GM12878 (cell line): ENCODE data around the gene POLR1D.

Experiments
- CREM ChIP-seq: IDR thresholded peaks from 2 replicates; pipeline ENCODE4 v1.6.1; 2014; ENCODE audit warnings: antibody characterized with exemption, low read depth
- CTCF ChIP-seq, 3 experiments: IDR thresholded peaks in 2 of 3; conservative IDR thresholded peaks in 1 of 3; 2 replicates each; pipeline ENCODE4 v1.5.1; 2011; ENCODE audit warnings: low read depth in 3 of 3, low read length in 3 of 3, mild to moderate bottlenecking in 3 of 3, control low read depth in 2 of 3, moderate library complexity in 2 of 3, inconsistent platforms in 1 of 3, mixed read lengths in 1 of 3; ENCODE audit not compliant: control insufficient read depth in 2 of 3, insufficient read depth in 1 of 3; ENCODE audit errors: extremely low read depth in 1 of 3
- EGR1 ChIP-seq, 2 experiments: IDR thresholded peaks; 1 replicate in 1 of 2; 2 replicates in 1 of 2; pipeline ENCODE4 v1.6.1; 2011 to 2012; ENCODE audit warnings: low read depth in 2 of 2, low read length in 2 of 2, borderline replicate concordance in 1 of 2, mild to moderate bottlenecking in 1 of 2, moderate library complexity in 1 of 2
- EZH2 ChIP-seq: IDR thresholded peaks from 2 replicates; pipeline ENCODE4 v1.6.1; 2012; ENCODE audit warnings: low read depth, mild to moderate bottlenecking, control low read depth, inconsistent platforms, low read length, borderline replicate concordance; ENCODE audit not compliant: control insufficient read depth
- FOXM1 ChIP-seq: IDR thresholded peaks from 2 replicates; pipeline ENCODE4 v1.6.1; 2012; ENCODE audit warnings: low read depth, mild to moderate bottlenecking, inconsistent platforms, low read length, moderate library complexity
- MAX ChIP-seq: IDR thresholded peaks from 2 replicates; pipeline ENCODE4 v1.6.1; 2012; ENCODE audit warnings: low read depth, low read length, improper control_type of control experiment
- MYC ChIP-seq: IDR thresholded peaks from 2 replicates; pipeline ENCODE4 v1.6.1; 2011; ENCODE audit warnings: mild to moderate bottlenecking, low read length, moderate library complexity, inconsistent platforms; ENCODE audit not compliant: insufficient read depth, insufficient replicate concordance, insufficient read length, severe bottlenecking
- NRF1 ChIP-seq: conservative IDR thresholded peaks from 2 replicates; pipeline ENCODE4 v1.6.1; 2011; ENCODE audit warnings: mild to moderate bottlenecking, low read depth, low read length, improper control_type of control experiment
- POLR2AphosphoS5 ChIP-seq: IDR thresholded peaks from 2 replicates; pipeline ENCODE4 v1.6.1; 2011; ENCODE audit warnings: mild to moderate bottlenecking, low read length, inconsistent platforms
- RCOR1 ChIP-seq: conservative IDR thresholded peaks from 2 replicates; pipeline ENCODE4 v1.6.1; 2012; ENCODE audit warnings: low read depth, low read length, improper control_type of control experiment
- STAT3 ChIP-seq: IDR thresholded peaks from 2 replicates; pipeline ENCODE4 v1.6.1; 2011; ENCODE audit warnings: low read depth, low read length, improper control_type of control experiment
- SUZ12 ChIP-seq: fragments of 200-600 bp; sonication (generic); IDR thresholded peaks from one replicate; pipeline ENCODE4 v1.6.1; 2018; ENCODE audit warnings: antibody characterized with exemption, mild to moderate bottlenecking; ENCODE audit not compliant: unreplicated experiment
- YY1 ChIP-seq: IDR thresholded peaks from 2 replicates; pipeline ENCODE4 v1.6.1; 2011; ENCODE audit warnings: low read depth, mild to moderate bottlenecking, low read length
- TF ChIP-seq, protein P1 (sequence below): IDR thresholded peaks from 2 replicates; pipeline ENCODE4 v1.6.1; 2011; ENCODE audit warnings: mild to moderate bottlenecking, low read depth, low read length, moderate library complexity; ENCODE audit not compliant: insufficient replicate concordance

GRCh38 chr13:27572234-27572901 is 49.3 kb upstream of the POLR1D start:
- TF ChIP-seq YY1 (no peak), NRF1 (no peak), MAX (no peak), RCOR1 (no peak), EGR1 (IDR thresholded peaks at IDR 0.05; ENCODE audit: borderline replicate concordance in 1 of 2, low read depth in 2 of 2, low read length in 2 of 2) (no peak), POLR2AphosphoS5 (no peak), EZH2 (no peak), CREM (no peak), CTCF (IDR thresholded peaks at IDR 0.05 in 2 of 3, conservative IDR thresholded peaks at IDR 0.05 in 1 of 3; ENCODE audit: control insufficient read depth in 2 of 3, extremely low read depth in 1 of 3, insufficient read depth in 1 of 3, low read depth in 3 of 3, low read length in 3 of 3) (no peak), STAT3 (no peak), MYC (no peak), SUZ12 (no peak), FOXM1 (no peak)
- TF ChIP-seq, protein P1, sequence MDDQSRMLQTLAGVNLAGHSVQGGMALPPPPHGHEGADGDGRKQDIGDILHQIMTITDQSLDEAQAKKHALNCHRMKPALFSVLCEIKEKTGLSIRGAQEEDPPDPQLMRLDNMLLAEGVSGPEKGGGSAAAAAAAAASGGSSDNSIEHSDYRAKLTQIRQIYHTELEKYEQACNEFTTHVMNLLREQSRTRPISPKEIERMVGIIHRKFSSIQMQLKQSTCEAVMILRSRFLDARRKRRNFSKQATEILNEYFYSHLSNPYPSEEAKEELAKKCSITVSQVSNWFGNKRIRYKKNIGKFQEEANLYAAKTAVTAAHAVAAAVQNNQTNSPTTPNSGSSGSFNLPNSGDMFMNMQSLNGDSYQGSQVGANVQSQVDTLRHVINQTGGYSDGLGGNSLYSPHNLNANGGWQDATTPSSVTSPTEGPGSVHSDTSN: no peak
